B cell (primary cell): ENCODE measurements around the gene PAEP. TPM values are rescaled to one million over a fixed set of nuclear protein-coding genes. Genes with fewer than 3 reads are reported as not detected.

Experiments used
- ATAC-seq: fragments of 200-7000 bp; cut with Tn5 transposase; one replicate; pipeline ENCODE4 v1.10.0; 2021; ENCODE audit warnings: low read depth, mild to moderate bottlenecking, moderate number of reproducible peaks, moderate library complexity
- CTCF ChIA-PET: fragments of 350-600 bp; sonication (Branson Sonifier 250); formaldehyde crosslinking; loops from one replicate; lab custom pipeline; 2021; ENCODE audit warnings: antibody characterized with exemption, inconsistent platforms; lab: Charles Lee
- POLR2A ChIA-PET: fragments of 350-600 bp; sonication (Branson Sonifier 250); formaldehyde crosslinking; loops from one replicate; lab custom pipeline; 2021; ENCODE audit warnings: antibody characterized with exemption; lab: Charles Lee
- DNase-seq: peaks from one replicate; pipeline ENCODE4 v3.0.0; 2013
- H2AFZ ChIP-seq: 2 replicates; pipeline ENCODE4 v1.6.1; 2012; ENCODE audit warnings: mild to moderate bottlenecking, low read depth, low read length; ENCODE audit not compliant: insufficient read depth, poor library complexity, severe bottlenecking
- H3K27ac ChIP-seq, 2 donors: 1 replicate in 1 of 2; 2 replicates in 1 of 2; pipeline ENCODE4 v1.5.1; 2012 to 2013; ENCODE audit warnings: low read length in 2 of 2, mild to moderate bottlenecking in 2 of 2, moderate library complexity in 1 of 2
- H3K27me3 ChIP-seq, 4 experiments: fragments of 200-600 bp in 1 of 4; sonication (generic) in 1 of 4; replicated peaks in 1 of 4; 1 replicate in 2 of 4; 2 replicates in 2 of 4; pipeline versions ENCODE4 v1.6.1 to v1.7.0; 2013 to 2016; ENCODE audit warnings: low read length in 3 of 4, mild to moderate bottlenecking in 2 of 4, mixed read lengths in 1 of 4, moderate library complexity in 1 of 4; ENCODE audit not compliant: insufficient read depth in 4 of 4, control insufficient read depth in 3 of 4; ENCODE audit errors: control extremely low read depth in 1 of 4
- H3K36me3 ChIP-seq, 2 experiments: replicated peaks in 1 of 2; 1 replicate in 1 of 2; 2 replicates in 1 of 2; pipeline versions ENCODE4 v1.6.1 to v1.7.1; 2013; ENCODE audit warnings: low read length in 1 of 2; ENCODE audit not compliant: insufficient read depth in 2 of 2, control insufficient read depth in 1 of 2; ENCODE audit errors: control extremely low read depth in 1 of 2, extremely low read depth in 1 of 2
- H3K4me1 ChIP-seq, 2 donors: fragments of 200-600 bp in 1 of 2; sonication (generic) in 1 of 2; 1 replicate in 1 of 2; 2 replicates in 1 of 2; pipeline versions ENCODE4 v1.5.1 to v1.6.1; 2013 to 2017; ENCODE audit warnings: low read length in 2 of 2; ENCODE audit not compliant: control insufficient read depth in 2 of 2, insufficient read depth in 2 of 2
- H3K4me2 ChIP-seq: replicated peaks from 2 replicates; pipeline ENCODE3; 2012; ENCODE audit warnings: mild to moderate bottlenecking, low read depth, low read length; ENCODE audit not compliant: poor library complexity, severe bottlenecking
- H3K4me3 ChIP-seq, 5 experiments: fragments of 200-600 bp in 1 of 5; sonication (generic) in 1 of 5; 1 replicate in 3 of 5; 2 replicates in 2 of 5; pipeline versions ENCODE4 v1.5.1 to v1.7.0; 2011 to 2016; ENCODE audit warnings: low read length in 4 of 5, mild to moderate bottlenecking in 4 of 5, low read depth in 2 of 5, control low read depth in 1 of 5, moderate library complexity in 1 of 5; ENCODE audit not compliant: insufficient read depth in 1 of 5; ENCODE audit errors: control extremely low read depth in 1 of 5, extremely low read depth in 1 of 5
- H3K79me2 ChIP-seq: fragments of 200-600 bp; sonication (generic); one replicate; pipeline ENCODE4 v1.6.0; 2016; ENCODE audit warnings: low read length; ENCODE audit not compliant: control insufficient read depth, insufficient read depth
- H3K9ac ChIP-seq: fragments of 200-600 bp; sonication (generic); 2 replicates; pipeline ENCODE4 v1.6.1; 2017; ENCODE audit warnings: mild to moderate bottlenecking, low read length, moderate library complexity
- H3K9me3 ChIP-seq, 3 donors: one replicate each; pipeline versions ENCODE4 v1.6.1 to v1.7.1; 2013; ENCODE audit warnings: low read length in 2 of 3; ENCODE audit not compliant: control insufficient read depth in 2 of 3, insufficient read depth in 1 of 3; ENCODE audit errors: control extremely low read depth in 1 of 3
- H4K20me1 ChIP-seq: 2 replicates; pipeline ENCODE4 v1.6.0; 2012; ENCODE audit warnings: mild to moderate bottlenecking, low read length; ENCODE audit not compliant: insufficient read depth, control insufficient read depth, poor library complexity, severe bottlenecking
- H3K27ac Mint-ChIP-seq: one replicate; pipeline ENCODE4 v1.8.0; 2021; ENCODE audit warnings: mixed read lengths
- H3K27me3 Mint-ChIP-seq: one replicate; pipeline ENCODE4 v1.8.0; 2021; ENCODE audit warnings: mixed read lengths
- H3K4me1 Mint-ChIP-seq: one replicate; pipeline ENCODE4 v1.8.0; 2021; ENCODE audit warnings: mixed read lengths
- H3K4me3 Mint-ChIP-seq: one replicate; pipeline ENCODE4 v1.8.0; 2021; ENCODE audit warnings: mixed read lengths
- H3K9me3 Mint-ChIP-seq: one replicate; pipeline ENCODE4 v1.8.0; 2022; ENCODE audit warnings: mixed read lengths; ENCODE audit not compliant: insufficient read depth
- CTCF ChIP-seq: fragments of 200-600 bp; IDR thresholded peaks from one replicate; pipeline ENCODE4 v1.8.0; 2022; ENCODE audit warnings: antibody characterized with exemption, mild to moderate bottlenecking
- EZH2 ChIP-seq: IDR thresholded peaks from 2 replicates; pipeline ENCODE4 v1.6.1; 2012; ENCODE audit warnings: borderline replicate concordance, low read depth, mild to moderate bottlenecking, moderate library complexity, low read length; ENCODE audit not compliant: insufficient read depth, poor library complexity, severe bottlenecking
- WGBS: methylation state at CpG from one replicate; pipeline ENCODE4 v1.1.5; 2013; ENCODE audit warnings: missing lambda C conversion rate; ENCODE audit not compliant: insufficient coverage; 5-methylcytosine and 5-hydroxymethylcytosine counted together
- intact Hi-C: fragments of 100-400 bp; cut with micrococcal nuclease; formaldehyde crosslinking; loops from one replicate; pipeline ENCODE4 v1.10.0; 2022
- polyA plus RNA-seq: library from polyadenylated mRNA; depleted of rRNA; stranded (reverse); fragments of >200 nt; gene quantifications from 2 replicates; pipeline ENCODE4 v1.2.3, GENCODE V29; 2012
- total RNA-seq, 2 donors: library from RNA; stranded (reverse); fragments of 120-200 nt in 1 of 2; gene quantifications; 1 replicate in 1 of 2; 2 replicates in 1 of 2; pipeline versions ENCODE4 v1.2.3 to v1.2.4, GENCODE V29; 2013 to 2022

Gene PAEP
- total and polyA plus RNA-seq, 2 donors (not counting 1 experiment from before 2014, with no cell fraction given) = not detected

GRCh38 chr9:135565141-135565628 is 3.6 kb downstream of the PAEP start:
- ChIA-PET POLR2A (no interaction called here), CTCF (no interaction called here)
- Histone ChIP-seq H3K9ac (no peak overlapping the region), H3K4me1 (no peaks in the 10 kb centered on the region), H3K9me3 (peaks cover 0 to 4% (median 0%) of the 10 kb centered on the region in 3 donors), H3K36me3 (no peaks in the 10 kb centered on the region), H3K4me3 (no peak overlapping the region), H3K27ac (no peak overlapping the region), H3K4me2 (no peak overlapping the region), H3K27me3 (peaks cover 0 to 2% (median 0%) of the 10 kb centered on the region in 4 experiments), H4K20me1 (no peaks in the 10 kb centered on the region), H2AFZ (no peak overlapping the region), H3K79me2 (no peaks in the 10 kb centered on the region)
- DNase-seq = no peak
- ATAC-seq = no peak
- 72% methylated on average over 9 of the region's 9 CpGs for WGBS
- H3K4me3 Mint-ChIP-seq = no peak overlapping the region
- intact Hi-C loops = no loop called here
- H3K9me3 Mint-ChIP-seq = peaks cover 4% of the 10 kb centered on the region
- peaks cover 5% of the 10 kb centered on the region for H3K27me3 Mint-ChIP-seq
- H3K4me1 Mint-ChIP-seq = no peaks in the 10 kb centered on the region
- TF ChIP-seq EZH2 = no peak
- no peak for TF ChIP-seq CTCF
- no peak overlapping the region for H3K27ac Mint-ChIP-seq

GRCh38 chr9:135565636-135566035 is 4.1 kb downstream of the PAEP start:
- CTCF ChIA-PET = interaction anchor here (0.7 kb wide), 1 partner anchor 8 kb away, joined by 3 read pairs; no protein-coding TSS in a partner anchor
- H3K9me3 Mint-ChIP-seq = peaks cover 4% of the 10 kb centered on the region
- H3K4me3 Mint-ChIP-seq = no peak overlapping the region
- Histone ChIP-seq H3K27me3 (peaks cover 0 to 2% (median 0%) of the 10 kb centered on the region in 4 experiments), H3K4me2 (no peak overlapping the region), H3K79me2 (no peaks in the 10 kb centered on the region), H3K9me3 (peaks cover 0 to 4% (median 0%) of the 10 kb centered on the region in 3 donors), H4K20me1 (no peaks in the 10 kb centered on the region), H3K9ac (no peak overlapping the region), H3K27ac (no peak overlapping the region), H3K4me1 (no peaks in the 10 kb centered on the region), H2AFZ (no peak overlapping the region), H3K4me3 (no peak overlapping the region), H3K36me3 (no peaks in the 10 kb centered on the region)
- peaks cover 5% of the 10 kb centered on the region for H3K27me3 Mint-ChIP-seq
- 78% methylated on average over 8 of the region's 8 CpGs for WGBS
- no peak for TF ChIP-seq EZH2
- TF ChIP-seq CTCF = no peak
- H3K4me1 Mint-ChIP-seq = no peaks in the 10 kb centered on the region
- DNase-seq (no peak), ATAC-seq (no peak)
- intact Hi-C loops = no loop called here
- POLR2A ChIA-PET = no interaction called here
- H3K27ac Mint-ChIP-seq = no peak overlapping the region
